Nephron progenitor cell (in vitro differentiated cells): ENCODE results near the gene BOLL.
"Not testable (repeated sequence)": the region's sequence is repeated elsewhere in the genome, so short reads cannot be mapped to it uniquely, and the experiment has no call there.

Experiments
- DNase-seq: peaks from one replicate; pipeline ENCODE4 v3.0.0; 2021
- H3K27ac Mint-ChIP-seq: 2 replicates; pipeline ENCODE4 v1.8.0; 2021; ENCODE audit warnings: mild to moderate bottlenecking, moderate library complexity, mixed read lengths
- H3K27me3 Mint-ChIP-seq: 2 replicates; pipeline ENCODE4 v1.8.0; 2021; ENCODE audit warnings: mild to moderate bottlenecking, low read depth, mixed read lengths; ENCODE audit not compliant: poor library complexity
- H3K36me3 Mint-ChIP-seq: 2 replicates; pipeline ENCODE4 v1.8.0; 2021; ENCODE audit warnings: low read depth, mixed read lengths
- H3K4me1 Mint-ChIP-seq: 2 replicates; pipeline ENCODE4 v1.8.0; 2021; ENCODE audit warnings: mixed read lengths
- H3K4me3 Mint-ChIP-seq: 2 replicates; pipeline ENCODE4 v1.8.0; 2021; ENCODE audit warnings: mild to moderate bottlenecking, moderate library complexity, mixed read lengths
- H3K9me3 Mint-ChIP-seq: 2 replicates; pipeline ENCODE4 v1.8.0; 2021; ENCODE audit warnings: mild to moderate bottlenecking, moderate library complexity, mixed read lengths
- CTCF ChIP-seq: fragments of 200-600 bp; sonication (generic); IDR thresholded peaks from 2 replicates; pipeline ENCODE4 v1.5.0; 2021; ENCODE audit warnings: antibody characterized with exemption

The BOLL gene

DNA sequence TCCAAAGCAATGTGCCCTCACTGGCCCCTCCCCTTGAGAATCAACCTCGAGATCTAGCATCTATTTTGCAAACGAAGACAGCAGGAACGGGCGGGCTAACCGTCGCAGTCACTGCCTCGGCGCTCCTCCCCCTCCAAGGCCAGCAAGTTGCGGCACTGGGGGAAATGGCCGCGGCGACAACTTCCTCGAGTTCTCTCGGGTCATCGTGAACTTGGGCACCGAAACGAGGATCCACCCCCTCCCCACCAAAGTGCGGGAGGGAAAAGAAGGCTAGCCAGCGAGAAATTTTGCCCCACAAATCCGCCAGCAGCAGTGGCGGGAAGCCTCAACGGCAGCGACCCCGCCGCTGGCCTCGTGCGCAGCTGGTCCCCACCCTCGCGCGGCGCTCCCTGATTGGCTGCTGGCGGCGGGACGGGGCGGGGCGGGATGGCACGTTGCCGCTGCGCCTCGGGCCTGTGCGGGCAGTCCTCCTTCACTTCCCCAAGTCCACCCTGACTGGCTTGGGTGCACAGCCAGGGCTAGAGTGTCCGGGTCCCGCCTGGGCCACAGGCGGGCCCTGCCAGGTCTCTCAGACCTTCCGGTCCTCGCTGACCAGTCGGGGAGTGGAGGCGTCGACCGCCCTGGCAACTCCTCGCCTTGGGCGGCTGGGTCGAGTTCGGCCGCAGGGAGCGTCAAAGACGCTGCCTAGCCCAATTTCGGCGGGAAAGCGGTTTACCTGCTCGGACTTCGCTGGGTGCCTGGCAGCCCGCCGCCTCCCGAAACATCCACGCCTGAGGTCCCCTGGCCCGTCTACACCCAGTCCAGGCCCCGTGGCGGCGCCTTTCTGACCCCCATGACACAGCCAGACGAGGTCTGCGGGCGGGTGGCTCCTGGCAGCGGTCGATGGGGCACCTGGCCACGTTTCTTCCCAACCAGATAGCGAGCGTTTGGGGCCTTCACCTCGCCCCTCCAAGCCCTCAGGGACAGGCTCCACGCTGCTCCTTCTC is at the start of gene BOLL:
TSS of gene BOLL (minus strand) at position 364 of the 986 bp plus-strand sequence. CDS start 3,469 bp downstream, outside the sequence.
- no peak for DNase-seq
- Mint-ChIP-seq H3K27me3 (peaks cover 37% of the 10 kb centered on the region), H3K27ac (no peak within 1 kb of the TSS), H3K9me3 (peaks cover 11% of the 10 kb centered on the region), H3K4me1 (no peaks in the 10 kb centered on the region), H3K4me3 (no peak within 1 kb of the TSS), H3K36me3 (no peaks in the 10 kb centered on the region)
- TF ChIP-seq CTCF = no peak

DNA sequence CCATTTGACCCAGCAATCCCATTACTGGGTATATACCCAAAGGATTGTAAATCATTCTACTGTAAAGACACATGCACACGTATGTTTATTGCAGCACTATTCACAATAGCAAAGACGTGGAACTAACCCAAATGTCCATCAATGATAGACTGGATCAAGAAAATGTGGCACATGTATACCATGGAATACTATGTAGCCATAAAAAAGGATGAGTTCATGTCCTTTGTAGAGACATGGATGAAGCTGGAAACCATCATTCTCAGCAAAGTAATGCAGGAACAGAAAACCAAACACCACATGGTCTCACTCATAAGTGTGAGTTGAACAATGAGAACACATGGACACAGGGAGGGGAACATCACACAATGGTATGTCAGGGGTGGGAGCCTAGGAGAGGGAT is 49.7 kb upstream of the BOLL start:
- H3K4me1 Mint-ChIP-seq, H3K27me3 Mint-ChIP-seq, DNase-seq, H3K27ac Mint-ChIP-seq, H3K36me3 Mint-ChIP-seq, H3K4me3 Mint-ChIP-seq: not testable (repeated sequence)
- peaks cover 26% of the 10 kb centered on the region for H3K9me3 Mint-ChIP-seq

GRCh38 chr2:197828464-197829135 is 43.5 kb upstream of the BOLL start:
- peaks cover 19% of the 10 kb centered on the region for H3K9me3 Mint-ChIP-seq
- no peak for DNase-seq
- H3K27me3 Mint-ChIP-seq = peaks cover 3% of the 10 kb centered on the region
- no peak overlapping the region for H3K27ac Mint-ChIP-seq
- H3K4me1 Mint-ChIP-seq = no peaks in the 10 kb centered on the region
- no peaks in the 10 kb centered on the region for H3K36me3 Mint-ChIP-seq
- H3K4me3 Mint-ChIP-seq = no peak overlapping the region
- no peak for TF ChIP-seq CTCF

GRCh38 chr2:197827618-197828017 is 42.5 kb upstream of the BOLL start:
- Mint-ChIP-seq H3K4me3 (no peak overlapping the region), H3K9me3 (peaks cover 19% of the 10 kb centered on the region), H3K27me3 (peaks cover 3% of the 10 kb centered on the region), H3K36me3 (no peaks in the 10 kb centered on the region), H3K4me1 (peaks cover under 1% of the 10 kb centered on the region), H3K27ac (no peak overlapping the region)
- no peak for TF ChIP-seq CTCF
- DNase-seq = no peak

DNA sequence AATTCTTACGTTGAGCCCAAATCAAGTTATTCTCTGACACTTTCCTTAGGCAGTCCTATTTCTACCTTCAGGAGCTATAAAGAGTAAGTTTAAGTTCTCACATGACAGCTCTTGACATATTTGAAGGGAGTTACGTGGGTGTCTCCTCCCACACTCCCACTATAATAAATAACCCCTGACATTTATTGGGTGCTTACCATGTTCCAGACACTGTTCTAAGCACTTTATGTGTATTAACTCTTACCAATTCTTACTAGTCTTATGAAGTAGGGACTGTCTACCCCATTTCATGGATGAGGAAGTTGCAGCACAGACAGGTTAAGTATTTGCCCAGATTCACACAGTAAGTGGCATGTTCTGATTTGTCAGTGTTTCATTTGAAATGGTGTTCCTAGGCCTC is 37.2 kb upstream of the BOLL start:
- TF ChIP-seq CTCF = no peak
- peaks cover 6% of the 10 kb centered on the region for H3K4me1 Mint-ChIP-seq

GRCh38 chr2:197821550-197822289 is 36.6 kb upstream of the BOLL start:
- Mint-ChIP-seq H3K4me1 (peaks cover 6% of the 10 kb centered on the region), H3K36me3 (no peaks in the 10 kb centered on the region), H3K9me3 (no peaks in the 10 kb centered on the region), H3K27me3 (peaks cover 3% of the 10 kb centered on the region), H3K27ac (no peak overlapping the region), H3K4me3 (no peak overlapping the region)
- TF ChIP-seq CTCF = no peak
- DNase-seq = no peak

More for the DNA sequence above, 37.2 kb upstream of the BOLL start:
- no peak overlapping the region for H3K4me3 Mint-ChIP-seq
- no peak overlapping the region for H3K27ac Mint-ChIP-seq
- H3K9me3 Mint-ChIP-seq = no peaks in the 10 kb centered on the region
- no peak for DNase-seq
- H3K36me3 Mint-ChIP-seq = no peaks in the 10 kb centered on the region
- peaks cover 3% of the 10 kb centered on the region for H3K27me3 Mint-ChIP-seq
